Pancreas (tissue), 10 donors: ENCODE results near the gene RHOT2. TPM values are rescaled to one million over a fixed set of nuclear protein-coding genes. Genes with fewer than 3 reads are reported as not detected.

Source experiments
- ATAC-seq, 4 donors: fragments of 200-7000 bp; cut with Tn5 transposase; one replicate each; pipeline versions ENCODE4 v1.8.0 to v1.9.1; 2020; ENCODE audit warnings: mild to moderate bottlenecking in 4 of 4, moderate library complexity in 4 of 4
- DNase-seq, 6 donors: peaks; one replicate each; pipeline ENCODE4 v3.0.0-alpha.2; 2020
- FAIRE-seq: peaks from 2 replicates; lab custom pipeline; 2012; peaks lifted over from hg19 to GRCh38; lab: Jason Lieb, UNC
- H3K27ac ChIP-seq, 4 donors: fragments of 200-600 bp; sonication (generic); 1 replicate in 3 of 4; 2 replicates in 1 of 4; pipeline versions ENCODE4 v1.5.0 to v1.8.0; 2020
- H3K27me3 ChIP-seq, 4 donors: fragments of 200-600 bp; one replicate each; pipeline ENCODE4 v1.8.0; 2021
- H3K36me3 ChIP-seq, 3 donors: fragments of 200-600 bp; sonication (generic) in 1 of 3; one replicate each; pipeline versions ENCODE4 v1.5.0 to v1.8.0; 2020 to 2021
- H3K4me1 ChIP-seq, 3 donors: fragments of 200-600 bp; one replicate each; pipeline ENCODE4 v1.8.0; 2021
- H3K4me3 ChIP-seq, 4 donors: fragments of 200-600 bp; sonication (generic) in 2 of 4; one replicate each; pipeline versions ENCODE4 v1.5.0 to v1.8.0; 2020 to 2021
- H3K9me3 ChIP-seq, 4 donors: fragments of 200-600 bp; one replicate each; pipeline ENCODE4 v1.8.0; 2021
- WGBS, 2 donors: extraction: QIAGEN DNeasy Blood & Tissue Kit; methylation state at CpG; one replicate each; pipeline ENCODE4 v1.1.7; 2013; 5-methylcytosine and 5-hydroxymethylcytosine counted together
- intact Hi-C, 3 donors: fragments of 100-400 bp; cut with DNase I; formaldehyde crosslinking; loops; one replicate each; pipeline versions ENCODE4 v1.11.1 to v1.14.2; 2022
- polyA plus RNA-seq, 2 donors: library from polyadenylated mRNA; stranded (reverse); fragments of 200-250 nt; gene quantifications; one replicate each; pipeline ENCODE4 v1.2.3, GENCODE V29; 2013
- total RNA-seq, 6 donors: library from RNA; stranded (reverse); fragmentation: NEBNext Ultra II Directional in 4 of 6; extraction: Animal tissue kit (Norgen Biotek cat#: 25700) in 4 of 6; gene quantifications; one replicate each; pipeline versions ENCODE4 v1.2.1 to v1.2.4, GENCODE V29; 2021 to 2023
- TF ChIP-seq, protein P1 (sequence below), 4 donors: fragments of 200-600 bp; sonication (generic) in 3 of 4; IDR thresholded peaks; one replicate each; pipeline versions ENCODE4 v1.5.0 to v1.8.0; 2021; ENCODE audit warnings: antibody characterized with exemption in 4 of 4
- donor health status: healthy with polysubstance abuse.
- donor health status: DM: no; HTN: no; CAD: no; lungs with moderate emphysema.
- donor health status: DM: no; HTN: no; CAD: no.
- donor health status: control.
- donor health status: control.
- donor health status: Bipolar disorder and iron deficiency.
- donor health status: DM: yes; HTN: yes; CAD: no.
- donor health status: DM: no; HTN: no; CAD: no.
- donor health status: DM: no; HTN: no; CAD: no.
- donor health status: DM: yes; HTN: yes; CAD: no.

Gene RHOT2
- total and polyA plus RNA-seq, 8 donors, result 33.5 to 265 (median 48.8) TPM

DNA sequence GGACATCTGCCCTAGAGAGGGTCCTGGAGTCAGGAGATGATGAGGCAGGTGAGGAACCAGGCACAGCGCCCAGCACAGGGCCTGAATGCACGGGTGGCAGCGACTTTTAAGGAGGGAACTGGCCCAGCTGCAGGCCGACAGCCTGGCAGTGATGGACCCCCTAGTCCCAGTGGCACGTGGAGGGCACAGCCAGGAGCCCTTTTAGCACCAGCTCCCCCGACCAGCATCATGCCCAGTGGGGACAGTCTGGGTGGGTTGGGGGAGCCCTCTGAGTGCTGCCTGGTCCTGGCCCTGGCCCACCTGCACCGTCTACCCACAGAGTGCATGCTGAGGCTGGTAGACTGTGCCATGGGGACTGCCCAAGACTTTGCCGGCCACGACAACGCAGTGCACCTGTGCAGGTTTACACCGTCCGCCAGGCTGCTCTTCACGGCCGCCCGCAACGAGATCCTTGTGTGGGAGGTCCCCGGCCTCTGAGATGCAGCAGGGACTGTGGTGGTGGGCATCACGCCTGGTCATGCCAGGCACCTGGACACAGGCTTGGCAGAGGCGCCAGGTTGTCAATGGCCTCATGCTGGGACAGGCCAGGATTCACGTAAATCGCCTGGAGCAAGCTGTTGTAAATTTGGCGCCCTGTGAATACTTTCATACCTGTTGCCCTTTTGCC, 686 bp upstream of the RHOT2 start:
- FAIRE-seq (no peak), DNase-seq (peak in 1 of 6 donors; percentile 84), ATAC-seq (no peak)
- TF ChIP-seq, protein P1, sequence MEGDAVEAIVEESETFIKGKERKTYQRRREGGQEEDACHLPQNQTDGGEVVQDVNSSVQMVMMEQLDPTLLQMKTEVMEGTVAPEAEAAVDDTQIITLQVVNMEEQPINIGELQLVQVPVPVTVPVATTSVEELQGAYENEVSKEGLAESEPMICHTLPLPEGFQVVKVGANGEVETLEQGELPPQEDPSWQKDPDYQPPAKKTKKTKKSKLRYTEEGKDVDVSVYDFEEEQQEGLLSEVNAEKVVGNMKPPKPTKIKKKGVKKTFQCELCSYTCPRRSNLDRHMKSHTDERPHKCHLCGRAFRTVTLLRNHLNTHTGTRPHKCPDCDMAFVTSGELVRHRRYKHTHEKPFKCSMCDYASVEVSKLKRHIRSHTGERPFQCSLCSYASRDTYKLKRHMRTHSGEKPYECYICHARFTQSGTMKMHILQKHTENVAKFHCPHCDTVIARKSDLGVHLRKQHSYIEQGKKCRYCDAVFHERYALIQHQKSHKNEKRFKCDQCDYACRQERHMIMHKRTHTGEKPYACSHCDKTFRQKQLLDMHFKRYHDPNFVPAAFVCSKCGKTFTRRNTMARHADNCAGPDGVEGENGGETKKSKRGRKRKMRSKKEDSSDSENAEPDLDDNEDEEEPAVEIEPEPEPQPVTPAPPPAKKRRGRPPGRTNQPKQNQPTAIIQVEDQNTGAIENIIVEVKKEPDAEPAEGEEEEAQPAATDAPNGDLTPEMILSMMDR (IDR thresholded peaks at IDR 0.05), result no peak
- H3K27ac ChIP-seq, result peak overlapping the region in 2 of 4 donors; percentile 62 to 65
- H3K4me3 ChIP-seq, result peak overlapping the region in 1 of 4 donors; percentile 98
- H3K9me3 ChIP-seq, result no peaks in the 10 kb centered on the region
- no peaks in the 10 kb centered on the region for H3K27me3 ChIP-seq
- 67 to 72% methylated on average over 22 of the region's 22 CpGs for WGBS, 2 donors
- H3K36me3 ChIP-seq, result peaks cover 6 to 25% (median 21%) of the 10 kb centered on the region in 3 donors
- intact Hi-C loops, result no loop called here
- H3K4me1 ChIP-seq, result peaks cover 0 to 10% (median 7%) of the 10 kb centered on the region in 3 donors

GRCh38 chr16:668519-669171, 713 bp downstream of the RHOT2 start:
- peak overlapping the region; percentile 84 to 100 (median 98) for H3K4me3 ChIP-seq
- H3K4me1 ChIP-seq, result peaks cover 0 to 10% (median 7%) of the 10 kb centered on the region in 3 donors
- peak overlapping the region in 3 of 4 donors; percentile 62 to 66 (median 65) for H3K27ac ChIP-seq
- no peaks in the 10 kb centered on the region for H3K9me3 ChIP-seq
- WGBS, 2 donors, result 6 to 9% methylated on average over 42 to 50 of the region's 50 CpGs
- H3K27me3 ChIP-seq, result no peaks in the 10 kb centered on the region
- DNase-seq (peak in 1 of 6 donors; percentile 85), FAIRE-seq (no peak), ATAC-seq (peak in 3 of 4 donors; percentile 1 to 11 (median 2))
- intact Hi-C loops, result no loop called here
- TF ChIP-seq, protein P1 (IDR thresholded peaks at IDR 0.05), result no peak
- H3K36me3 ChIP-seq, result peaks cover 6 to 35% (median 32%) of the 10 kb centered on the region in 3 donors

GRCh38 chr16:669666-670065, 1.7 kb downstream of the RHOT2 start:
- TF ChIP-seq, protein P1 (IDR thresholded peaks at IDR 0.05), result no peak
- no peak for FAIRE-seq

GRCh38 chr16:670485-671352, 2.8 kb downstream of the RHOT2 start:
- DNase-seq, result peak in 1 of 6 donors; percentile 84
- WGBS, 2 donors, result 93 to 96% methylated on average over 51 to 52 of the region's 52 CpGs
- Histone ChIP-seq H3K4me1 (peaks cover 0 to 10% (median 7%) of the 10 kb centered on the region in 3 donors), H3K9me3 (no peaks in the 10 kb centered on the region), H3K27ac (no peak overlapping the region), H3K4me3 (no peak overlapping the region), H3K27me3 (no peaks in the 10 kb centered on the region), H3K36me3 (peaks cover 6 to 35% (median 32%) of the 10 kb centered on the region in 3 donors)
- no peak for FAIRE-seq
- no peak for ATAC-seq
- intact Hi-C loops, result no loop called here
- TF ChIP-seq, protein P1 (IDR thresholded peaks at IDR 0.05), result no peak

More at GRCh38 chr16:669666-670065, 1.7 kb downstream of the RHOT2 start:
- no peaks in the 10 kb centered on the region for H3K9me3 ChIP-seq
- H3K4me1 ChIP-seq, result peaks cover 0 to 10% (median 7%) of the 10 kb centered on the region in 3 donors
- ATAC-seq (no peak), DNase-seq (no peak)
- WGBS, 2 donors, result 91 to 93% methylated on average over 13 of the region's 13 CpGs
- H3K36me3 ChIP-seq, result peaks cover 6 to 35% (median 32%) of the 10 kb centered on the region in 3 donors
- no peak overlapping the region for H3K27ac ChIP-seq
- intact Hi-C loops, result no loop called here
- no peak overlapping the region for H3K4me3 ChIP-seq
- no peaks in the 10 kb centered on the region for H3K27me3 ChIP-seq
